Caco-2 (cell line): Measurements from ENCODE around the gene GPR89B. TPM values are rescaled to one million over a fixed set of nuclear protein-coding genes. Genes with fewer than 3 reads are reported as not detected.
"Not testable (repeated sequence)": the region's sequence is repeated elsewhere in the genome, so short reads cannot be mapped to it uniquely, and the experiment has no call there.

ENCODE experiments used
- BruUV-seq: library from RNA; stranded (reverse); fragments of 400-500 nt; replicated peaks from 2 replicates; lab custom pipeline; 2021; lab: Mats Ljungman, UMichigan
- CTCF ChIA-PET: fragments of 300-600 bp; sonication (Branson Sonifier 250); formaldehyde crosslinking; loops from one replicate; lab custom pipeline; 2022; ENCODE audit warnings: antibody characterized with exemption; lab: Charles Lee
- POLR2A ChIA-PET: fragments of 300-600 bp; sonication (Branson Sonifier 250); formaldehyde crosslinking; loops from one replicate; lab custom pipeline; 2022; ENCODE audit warnings: antibody characterized with exemption; lab: Charles Lee
- DNase-seq, 2 experiments: peaks; one replicate each; pipeline versions ENCODE4 v3.0.0 to v3.0.0-alpha.2; 2020 to 2022
- H3K27me3 ChIP-seq: replicated peaks from 2 replicates; pipeline ENCODE4 v1.6.0; 2011; ENCODE audit warnings: low read length; ENCODE audit not compliant: control insufficient read depth, insufficient read depth
- H3K36me3 ChIP-seq: 2 replicates; pipeline ENCODE4 v1.5.1; 2011; ENCODE audit warnings: low read length; ENCODE audit not compliant: control insufficient read depth, insufficient read depth
- H3K4me1 ChIP-seq: fragments of 250-450 bp; sonication (Bioruptor Pico); 2 replicates; pipeline ENCODE4 v1.5.1; 2020; ENCODE audit warnings: mild to moderate bottlenecking
- H3K4me3 ChIP-seq: 2 replicates; pipeline ENCODE4 v1.5.1; 2011; ENCODE audit warnings: low read depth, mild to moderate bottlenecking, control low read depth, low read length
- H3K9me3 ChIP-seq: fragments of 250-450 bp; sonication (Bioruptor Pico); 2 replicates; pipeline ENCODE4 v1.5.1; 2020; ENCODE audit warnings: mild to moderate bottlenecking, moderate library complexity
- H3K27ac Mint-ChIP-seq: one replicate; pipeline ENCODE4 v1.8.0; 2022; ENCODE audit warnings: mixed read lengths; ENCODE audit not compliant: unreplicated experiment
- H3K27me3 Mint-ChIP-seq: one replicate; pipeline ENCODE4 v1.8.0; 2022; ENCODE audit warnings: mixed read lengths; ENCODE audit not compliant: insufficient read depth, unreplicated experiment
- H3K36me3 Mint-ChIP-seq: one replicate; pipeline ENCODE4 v1.8.0; 2022; ENCODE audit warnings: mild to moderate bottlenecking, mixed read lengths; ENCODE audit not compliant: insufficient read depth, unreplicated experiment
- H3K4me1 Mint-ChIP-seq: one replicate; pipeline ENCODE4 v1.8.0; 2022; ENCODE audit warnings: low read depth, mixed read lengths; ENCODE audit not compliant: unreplicated experiment
- H3K4me3 Mint-ChIP-seq: one replicate; pipeline ENCODE4 v1.8.0; 2022; ENCODE audit warnings: mild to moderate bottlenecking, moderate library complexity, mixed read lengths; ENCODE audit not compliant: unreplicated experiment
- H3K9me3 Mint-ChIP-seq: one replicate; pipeline ENCODE4 v1.8.0; 2022; ENCODE audit warnings: mixed read lengths; ENCODE audit not compliant: unreplicated experiment
- CTCF ChIP-seq, 2 experiments: fragments of 200-600 bp in 1 of 2; IDR thresholded peaks; 1 replicate in 1 of 2; 2 replicates in 1 of 2; pipeline versions ENCODE4 v1.5.1 to v1.8.0; 2011 to 2022; ENCODE audit warnings: antibody characterized with exemption in 1 of 2, control low read depth in 1 of 2, inconsistent platforms in 1 of 2, low read depth in 1 of 2, low read length in 1 of 2, mild to moderate bottlenecking in 1 of 2, moderate library complexity in 1 of 2; ENCODE audit not compliant: insufficient read depth in 1 of 2, severe bottlenecking in 1 of 2, unreplicated experiment in 1 of 2
- intact Hi-C: fragments of 100-400 bp; cut with micrococcal nuclease; formaldehyde crosslinking; loops from one replicate; pipeline ENCODE4 v1.10.0; 2022; ENCODE audit not compliant: unreplicated experiment
- total RNA-seq: library from RNA; stranded (reverse); gene quantifications from 2 replicates; pipeline ENCODE4 v1.2.3, GENCODE V29; 2022

GPR89B gene
- total RNA-seq, 1 experiment from 2014 or later: 27.5 TPM

DNA sequence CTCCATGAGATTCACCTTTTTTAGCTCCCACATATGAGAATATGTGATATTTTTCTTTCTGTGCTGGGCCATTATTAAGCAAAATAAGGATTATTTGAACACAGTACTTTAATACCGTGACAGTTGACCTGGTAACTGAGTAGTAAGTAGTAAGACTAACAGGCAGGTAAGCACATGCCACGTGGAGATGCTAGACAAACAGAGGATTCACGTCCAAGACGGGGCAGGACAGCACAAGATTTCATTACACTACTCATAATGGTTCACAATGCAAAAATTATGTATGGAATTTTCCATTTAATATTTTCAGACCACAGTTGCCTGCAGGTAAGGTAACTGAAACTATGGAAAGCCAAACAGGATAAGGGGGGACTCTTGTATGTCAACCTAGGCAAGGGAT is 79.5 kb downstream of the GPR89B start:
- H3K9me3 ChIP-seq, POLR2A ChIA-PET, DNase-seq, H3K4me3 ChIP-seq, H3K4me1 Mint-ChIP-seq, H3K36me3 ChIP-seq, H3K4me1 ChIP-seq, H3K27ac Mint-ChIP-seq, intact Hi-C loops, BruUV-seq, H3K27me3 ChIP-seq, H3K27me3 Mint-ChIP-seq, H3K36me3 Mint-ChIP-seq, H3K4me3 Mint-ChIP-seq, H3K9me3 Mint-ChIP-seq, CTCF ChIA-PET: not testable (repeated sequence)

DNA sequence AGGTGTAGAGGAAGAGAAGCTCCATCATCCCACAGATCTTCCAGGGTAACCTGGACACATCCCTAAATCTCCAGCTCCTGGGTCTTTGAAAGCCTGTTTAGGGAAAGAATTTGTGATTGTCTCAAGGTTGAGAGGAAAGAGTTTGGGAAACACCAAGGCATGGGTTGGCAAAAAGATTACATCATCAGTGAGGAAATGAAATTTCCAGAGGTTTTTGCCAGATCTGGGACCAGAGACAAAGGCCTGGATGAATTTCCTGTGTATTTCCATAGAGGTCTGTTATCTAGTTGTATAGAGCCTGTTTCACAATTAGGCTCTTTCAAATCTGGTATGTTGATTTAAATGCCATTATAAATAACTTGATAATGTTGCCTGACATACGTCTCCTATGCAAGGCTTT is 82.3 kb downstream of the GPR89B start:
- DNase-seq: no peak
- H3K27me3 Mint-ChIP-seq: no peaks in the 10 kb centered on the region
- no peak overlapping the region for H3K4me3 Mint-ChIP-seq
- H3K27ac Mint-ChIP-seq: no peak overlapping the region
- H3K27me3 ChIP-seq: no peaks in the 10 kb centered on the region
- no peaks in the 10 kb centered on the region for H3K4me1 Mint-ChIP-seq
- TF ChIP-seq CTCF (IDR thresholded peaks at IDR 0.05; ENCODE audit: insufficient read depth in 1 of 2, low read depth in 1 of 2, low read length in 1 of 2, severe bottlenecking in 1 of 2, unreplicated experiment in 1 of 2): no peak
- BruUV-seq: no TSS peak
- ChIA-PET CTCF (no interaction called here), POLR2A (no interaction called here)
- no peaks in the 10 kb centered on the region for H3K36me3 Mint-ChIP-seq
- no peaks in the 10 kb centered on the region for H3K9me3 Mint-ChIP-seq
- no peaks in the 10 kb centered on the region for H3K4me1 ChIP-seq
- no peaks in the 10 kb centered on the region for H3K36me3 ChIP-seq
- no peaks in the 10 kb centered on the region for H3K9me3 ChIP-seq
- no peak overlapping the region for H3K4me3 ChIP-seq
- intact Hi-C loops: no loop called here

DNA sequence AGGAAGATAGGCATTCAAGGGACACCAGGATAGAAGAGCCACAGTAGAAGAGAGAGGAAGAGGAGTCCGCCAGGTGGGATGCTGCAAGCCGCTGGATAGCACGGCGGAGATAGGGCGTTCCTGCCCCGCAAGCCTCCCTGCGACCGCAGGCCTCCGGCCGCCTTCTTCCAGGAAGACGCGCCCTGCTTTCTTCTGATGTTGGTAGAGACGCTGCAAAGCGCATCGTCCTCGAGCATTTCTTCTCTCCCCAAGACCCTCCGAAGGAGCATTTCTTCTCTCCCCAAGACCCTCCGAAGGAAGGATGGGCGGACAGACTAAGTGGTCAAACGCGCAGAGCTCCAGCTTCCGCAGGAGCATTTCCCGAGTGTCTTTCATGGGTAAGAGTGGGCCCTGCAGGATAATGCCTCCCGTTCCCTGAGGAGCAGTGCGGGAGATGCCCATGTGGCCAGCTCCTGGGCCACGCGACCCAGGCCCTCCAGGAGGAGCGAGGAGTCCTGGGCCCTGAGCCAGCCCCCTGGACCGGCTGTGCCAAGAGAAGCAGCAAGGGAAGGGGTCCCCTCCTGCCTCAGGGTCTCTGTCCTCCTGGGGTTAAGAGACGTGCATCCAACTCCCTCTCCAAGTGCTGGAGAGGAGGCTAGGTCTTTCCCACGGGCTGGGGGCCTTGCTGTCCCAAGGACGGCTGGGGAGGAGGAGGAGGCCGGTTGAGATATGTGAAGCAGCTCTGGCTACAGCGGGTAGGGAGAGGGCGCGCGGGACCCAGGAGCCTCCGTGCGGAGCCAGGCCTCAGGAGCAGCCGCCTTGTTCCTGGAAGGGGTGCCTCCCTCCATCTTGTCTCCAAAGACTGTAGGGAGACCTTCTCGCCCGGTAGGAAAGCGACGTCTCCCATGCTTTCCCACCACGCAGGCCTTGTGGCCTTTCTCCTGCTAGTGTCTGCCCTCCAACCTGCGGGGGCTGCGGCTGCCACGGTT is 85.2 kb downstream of the GPR89B start:
- H3K4me3 Mint-ChIP-seq, CTCF ChIA-PET: not testable (repeated sequence)

GRCh38 chr1:148014289-148015200 is 86.3 kb downstream of the GPR89B start:
- H3K4me1 ChIP-seq, intact Hi-C loops, H3K36me3 ChIP-seq, H3K9me3 ChIP-seq, H3K27me3 Mint-ChIP-seq, POLR2A ChIA-PET, H3K9me3 Mint-ChIP-seq, DNase-seq, H3K27me3 ChIP-seq, BruUV-seq, CTCF ChIA-PET, H3K27ac Mint-ChIP-seq, H3K4me1 Mint-ChIP-seq, H3K4me3 Mint-ChIP-seq, H3K36me3 Mint-ChIP-seq, H3K4me3 ChIP-seq: not testable (repeated sequence)

More for the DNA sequence above, 85.2 kb downstream of the GPR89B start:
- H3K36me3 ChIP-seq, H3K4me1 ChIP-seq, intact Hi-C loops, H3K27ac Mint-ChIP-seq, POLR2A ChIA-PET, H3K27me3 Mint-ChIP-seq, H3K9me3 ChIP-seq, H3K27me3 ChIP-seq, H3K4me3 ChIP-seq, H3K9me3 Mint-ChIP-seq, H3K36me3 Mint-ChIP-seq, H3K4me1 Mint-ChIP-seq, BruUV-seq, DNase-seq: not testable (repeated sequence)

GRCh38 chr1:148024918-148025317 is 96.7 kb downstream of the GPR89B start:
- H3K36me3 Mint-ChIP-seq, H3K4me3 Mint-ChIP-seq, H3K36me3 ChIP-seq, H3K4me1 ChIP-seq, CTCF ChIA-PET, H3K9me3 Mint-ChIP-seq, H3K4me3 ChIP-seq, H3K27ac Mint-ChIP-seq, BruUV-seq, H3K27me3 Mint-ChIP-seq, H3K27me3 ChIP-seq, DNase-seq, H3K4me1 Mint-ChIP-seq, POLR2A ChIA-PET, intact Hi-C loops, H3K9me3 ChIP-seq: not testable (repeated sequence)

DNA sequence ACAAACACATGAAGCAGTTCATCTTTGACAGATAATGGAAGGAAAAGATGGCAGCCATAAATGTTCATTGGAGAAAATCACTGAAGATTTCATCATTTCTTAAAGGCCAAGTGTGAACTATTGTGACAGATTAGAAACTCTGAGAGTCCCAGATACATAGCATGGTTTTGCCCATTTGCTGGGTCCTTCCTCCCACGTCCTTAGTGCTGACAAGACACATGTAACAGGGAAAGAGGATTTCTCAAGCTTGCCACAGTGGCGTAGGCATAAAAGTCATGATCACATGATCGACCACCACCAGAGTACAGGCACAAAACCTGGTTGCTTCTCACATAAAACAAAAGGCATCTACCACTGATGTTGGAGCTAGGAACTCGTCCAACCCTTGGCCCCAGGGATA is 98.8 kb downstream of the GPR89B start:
- POLR2A ChIA-PET: not testable (repeated sequence)

More for the DNA sequence above, 98.8 kb downstream of the GPR89B start:
- H3K9me3 Mint-ChIP-seq, intact Hi-C loops, H3K4me3 Mint-ChIP-seq, H3K36me3 Mint-ChIP-seq, H3K27ac Mint-ChIP-seq, H3K4me1 ChIP-seq, H3K4me3 ChIP-seq, H3K27me3 ChIP-seq, H3K36me3 ChIP-seq, H3K27me3 Mint-ChIP-seq, H3K4me1 Mint-ChIP-seq, DNase-seq, CTCF ChIA-PET, BruUV-seq, H3K9me3 ChIP-seq: not testable (repeated sequence)
